Measurements from ENCODE around the gene NAGK.

DNA sequence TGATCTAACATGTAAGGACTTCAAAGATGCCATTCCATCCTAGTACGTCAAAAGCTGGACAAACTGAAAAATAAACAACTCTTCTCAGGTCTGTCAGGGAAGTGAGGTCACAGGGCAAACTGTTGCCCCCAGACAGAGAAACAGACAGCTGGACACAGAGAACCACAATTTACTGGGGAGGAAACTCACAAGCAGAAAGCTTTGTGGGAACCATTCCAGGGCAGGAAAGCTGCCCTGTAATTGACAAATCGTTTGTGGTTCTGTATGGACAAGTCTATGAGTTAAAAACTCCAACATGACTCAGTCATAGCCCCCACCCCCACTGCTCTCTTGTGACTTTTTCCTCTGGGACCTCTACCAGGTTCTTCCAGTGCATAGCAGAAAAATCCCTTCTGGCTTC lies 33.2 kb downstream of the NAGK start:
- TF ChIP-seq, protein P1, sequence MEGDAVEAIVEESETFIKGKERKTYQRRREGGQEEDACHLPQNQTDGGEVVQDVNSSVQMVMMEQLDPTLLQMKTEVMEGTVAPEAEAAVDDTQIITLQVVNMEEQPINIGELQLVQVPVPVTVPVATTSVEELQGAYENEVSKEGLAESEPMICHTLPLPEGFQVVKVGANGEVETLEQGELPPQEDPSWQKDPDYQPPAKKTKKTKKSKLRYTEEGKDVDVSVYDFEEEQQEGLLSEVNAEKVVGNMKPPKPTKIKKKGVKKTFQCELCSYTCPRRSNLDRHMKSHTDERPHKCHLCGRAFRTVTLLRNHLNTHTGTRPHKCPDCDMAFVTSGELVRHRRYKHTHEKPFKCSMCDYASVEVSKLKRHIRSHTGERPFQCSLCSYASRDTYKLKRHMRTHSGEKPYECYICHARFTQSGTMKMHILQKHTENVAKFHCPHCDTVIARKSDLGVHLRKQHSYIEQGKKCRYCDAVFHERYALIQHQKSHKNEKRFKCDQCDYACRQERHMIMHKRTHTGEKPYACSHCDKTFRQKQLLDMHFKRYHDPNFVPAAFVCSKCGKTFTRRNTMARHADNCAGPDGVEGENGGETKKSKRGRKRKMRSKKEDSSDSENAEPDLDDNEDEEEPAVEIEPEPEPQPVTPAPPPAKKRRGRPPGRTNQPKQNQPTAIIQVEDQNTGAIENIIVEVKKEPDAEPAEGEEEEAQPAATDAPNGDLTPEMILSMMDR (IDR thresholded peaks at IDR 0.05) = no peak
- TF ChIP-seq POLR2AphosphoS5 (IDR thresholded peaks at IDR 0.05; ENCODE audit: insufficient read depth in 1 of 2, low read depth in 1 of 2) (no peak), POLR2A (IDR thresholded peaks at IDR 0.05) (no peak)

Data from vagina (tissue), 2 donors.